Urinary bladder (tissue), 4 donors: ENCODE results near the gene DIRAS2. TPM values are rescaled to one million over a fixed set of nuclear protein-coding genes. Genes with fewer than 3 reads are reported as not detected.
"Not testable (repeated sequence)": the region's sequence is repeated elsewhere in the genome, so short reads cannot be mapped to it uniquely, and the experiment has no call there.

ENCODE experiments used
- DNase-seq: peaks from one replicate; pipeline ENCODE4 v3.0.0-alpha.2; 2015; ENCODE audit errors: extremely low spot score
- H3K27ac ChIP-seq: one replicate; pipeline ENCODE4 v1.5.1; 2013; ENCODE audit warnings: low read depth, mild to moderate bottlenecking, moderate library complexity
- H3K36me3 ChIP-seq: one replicate; pipeline ENCODE4 v1.6.1; 2013; ENCODE audit warnings: mild to moderate bottlenecking, moderate library complexity; ENCODE audit not compliant: insufficient read depth
- H3K4me1 ChIP-seq: one replicate; pipeline ENCODE4 v1.6.1; 2013; ENCODE audit warnings: mild to moderate bottlenecking, moderate library complexity; ENCODE audit not compliant: insufficient read depth
- H3K4me3 ChIP-seq: one replicate; pipeline ENCODE4 v1.5.1; 2013; ENCODE audit warnings: low read depth, low read length
- WGBS: extraction: QIAGEN DNeasy Blood & Tissue Kit; methylation state at CpG from one replicate; pipeline ENCODE4 v1.1.7; 2013; 5-methylcytosine and 5-hydroxymethylcytosine counted together
- polyA plus RNA-seq: library from polyadenylated mRNA; stranded (reverse); fragments of 200-250 nt; gene quantifications from one replicate; pipeline ENCODE4 v1.2.3, GENCODE V29; 2013
- total RNA-seq: library from RNA; depleted of rRNA; stranded (reverse); fragments of >200 nt; gene quantifications from one replicate; pipeline ENCODE4 v1.2.3, GENCODE V29; 2014
- donor health status: healthy with polysubstance abuse.
- donor health status: healthy.

Gene DIRAS2
- total RNA-seq, result 2.2 TPM
- polyA plus RNA-seq, result 0.05 TPM

GRCh38 chr9:90642570-90643539 is at the start of gene DIRAS2:
DIRAS2 (minus strand) TSS chr9:90642824; CDS start chr9:90613827, 28,997 bp downstream.
- Histone ChIP-seq H3K4me1 (no peaks in the 10 kb centered on the region), H3K36me3 (no peaks in the 10 kb centered on the region), H3K4me3 (peak within 1 kb of the TSS; percentile 37), H3K27ac (no peak within 1 kb of the TSS)
- peak; percentile 29 for DNase-seq
- 6% methylated on average over 53 of the region's 53 CpGs for WGBS

- Histone ChIP-seq H3K4me1 (no peaks in the 10 kb centered on the region), H3K36me3 (no peaks in the 10 kb centered on the region), H3K27ac (no peak overlapping the region), H3K4me3 (no peak overlapping the region)
- DNase-seq, result no peak
- WGBS, result 64% methylated on average over 5 of the region's 5 CpGs
These were observed 42.1 kb upstream of the DIRAS2 start for GRCh38 chr9:90684736-90685135.

- WGBS, result 92% methylated on average over 1 of the region's 1 CpG
- H3K4me1 ChIP-seq, result no peaks in the 10 kb centered on the region
- H3K36me3 ChIP-seq, result no peaks in the 10 kb centered on the region
- no peak overlapping the region for H3K27ac ChIP-seq
- H3K4me3 ChIP-seq, result no peak overlapping the region
- no peak for DNase-seq
These were observed 41.5 kb upstream of the DIRAS2 start for GRCh38 chr9:90684106-90684505.

- H3K4me3 ChIP-seq, result no peak overlapping the region
These were observed 37.9 kb upstream of the DIRAS2 start for GRCh38 chr9:90680534-90680933.

GRCh38 chr9:90665072-90665471 is 22.4 kb upstream of the DIRAS2 start:
- DNase-seq, result no peak
- H3K27ac ChIP-seq, result no peak overlapping the region
- H3K36me3 ChIP-seq, result no peaks in the 10 kb centered on the region
- WGBS, result 73% methylated on average over 4 of the region's 4 CpGs
- H3K4me3 ChIP-seq, result no peak overlapping the region
- no peaks in the 10 kb centered on the region for H3K4me1 ChIP-seq

More at GRCh38 chr9:90680534-90680933, 37.9 kb upstream of the DIRAS2 start:
- 85% methylated on average over 6 of the region's 6 CpGs for WGBS
- Histone ChIP-seq H3K4me1 (no peaks in the 10 kb centered on the region), H3K27ac (no peak overlapping the region), H3K36me3 (no peaks in the 10 kb centered on the region)
- DNase-seq, result no peak

GRCh38 chr9:90659650-90660364 is 17.2 kb upstream of the DIRAS2 start:
- H3K4me1 ChIP-seq, result no peaks in the 10 kb centered on the region
- no peak overlapping the region for H3K4me3 ChIP-seq
- H3K27ac ChIP-seq, result no peak overlapping the region
- H3K36me3 ChIP-seq, result no peaks in the 10 kb centered on the region
- WGBS, result 54% methylated on average over 3 of the region's 3 CpGs
- DNase-seq, result no peak

GRCh38 chr9:90658783-90659182 is 16.2 kb upstream of the DIRAS2 start:
- Histone ChIP-seq H3K36me3 (no peaks in the 10 kb centered on the region), H3K4me3 (no peak overlapping the region), H3K4me1 (no peaks in the 10 kb centered on the region), H3K27ac (no peak overlapping the region)
- 93% methylated on average over 4 of the region's 4 CpGs for WGBS
- no peak for DNase-seq

- Histone ChIP-seq H3K36me3 (no peaks in the 10 kb centered on the region), H3K4me3 (no peak overlapping the region), H3K4me1 (no peaks in the 10 kb centered on the region), H3K27ac (no peak overlapping the region)
- WGBS, result 64% methylated on average over 3 of the region's 3 CpGs
- no peak for DNase-seq
These were observed 15.6 kb upstream of the DIRAS2 start for GRCh38 chr9:90658181-90658580.

- H3K4me1 ChIP-seq, H3K27ac ChIP-seq, H3K4me3 ChIP-seq, H3K36me3 ChIP-seq, DNase-seq: not testable (repeated sequence)
- 86% methylated on average over 6 of the region's 6 CpGs for WGBS
These were observed 14.3 kb upstream of the DIRAS2 start for GRCh38 chr9:90656876-90657275.

- Histone ChIP-seq H3K27ac (no peak overlapping the region), H3K4me1 (no peaks in the 10 kb centered on the region), H3K4me3 (no peak overlapping the region), H3K36me3 (no peaks in the 10 kb centered on the region)
- DNase-seq, result no peak
- WGBS, result 64% methylated on average over 1 of the region's 1 CpG
These were observed 8.6 kb upstream of the DIRAS2 start for GRCh38 chr9:90651246-90651645.

GRCh38 chr9:90647843-90648242 is 5.2 kb upstream of the DIRAS2 start:
- WGBS, result 84% methylated on average over 2 of the region's 2 CpGs
- H3K27ac ChIP-seq, result no peak overlapping the region

GRCh38 chr9:90645721-90646120 is 3.1 kb upstream of the DIRAS2 start:
- DNase-seq, result no peak
- Histone ChIP-seq H3K4me1 (no peaks in the 10 kb centered on the region), H3K27ac (no peak overlapping the region), H3K4me3 (no peak overlapping the region), H3K36me3 (no peaks in the 10 kb centered on the region)
- WGBS, result 73% methylated on average over 1 of the region's 1 CpG

More at GRCh38 chr9:90647843-90648242, 5.2 kb upstream of the DIRAS2 start:
- Histone ChIP-seq H3K36me3 (no peaks in the 10 kb centered on the region), H3K4me3 (no peak overlapping the region), H3K4me1 (no peaks in the 10 kb centered on the region)
- DNase-seq, result no peak

GRCh38 chr9:90641884-90642487 is 638 bp downstream of the DIRAS2 start:
- Histone ChIP-seq H3K4me3 (no peak overlapping the region), H3K4me1 (no peaks in the 10 kb centered on the region), H3K27ac (no peak overlapping the region), H3K36me3 (no peaks in the 10 kb centered on the region)
- 12% methylated on average over 10 of the region's 10 CpGs for WGBS
- DNase-seq, result no peak
